ENCODE data around the gene TYROBP.
"Not testable (repeated sequence)": the region's sequence is repeated elsewhere in the genome, so short reads cannot be mapped to it uniquely, and the experiment has no call there.

The TYROBP gene

GRCh38 chr19:35908010-35908441 is at the start of gene TYROBP:
Gene TYROBP, minus strand, starts transcription at chr19:35908295. Its CDS starts 67 bp downstream, at chr19:35908228.
- DNase-seq: no peak

- DNase-seq: not testable (repeated sequence)
Observed at GRCh38 chr19:35957411-35957810, 49.3 kb upstream of the TYROBP start.

- DNase-seq: no peak
Observed at GRCh38 chr19:35955881-35956634, 48.0 kb upstream of the TYROBP start.

GRCh38 chr19:35949131-35949530 is 41.0 kb upstream of the TYROBP start:
- no peak for DNase-seq

- DNase-seq: no peak
Observed at GRCh38 chr19:35946203-35946602, 38.1 kb upstream of the TYROBP start.

GRCh38 chr19:35945121-35945790 is 37.2 kb upstream of the TYROBP start:
- DNase-seq: no peak

- DNase-seq: no peak
Observed at GRCh38 chr19:35944556-35944955, 36.5 kb upstream of the TYROBP start.

GRCh38 chr19:35943321-35944301 is 35.5 kb upstream of the TYROBP start:
- no peak for DNase-seq

GRCh38 chr19:35942235-35942634 is 34.1 kb upstream of the TYROBP start:
- no peak for DNase-seq

- DNase-seq: no peak
Observed at GRCh38 chr19:35940839-35941238, 32.7 kb upstream of the TYROBP start.

GRCh38 chr19:35940078-35940775 is 32.1 kb upstream of the TYROBP start:
- no peak for DNase-seq

- DNase-seq: no peak
Observed at GRCh38 chr19:35939307-35940077, 31.4 kb upstream of the TYROBP start.

GRCh38 chr19:35938282-35939224 is 30.5 kb upstream of the TYROBP start:
- no peak for DNase-seq

- no peak for DNase-seq
Observed at GRCh38 chr19:35937345-35938281, 29.5 kb upstream of the TYROBP start.

- no peak for DNase-seq
Observed at GRCh38 chr19:35936738-35937268, 28.7 kb upstream of the TYROBP start.

GRCh38 chr19:35935911-35936737 is 28.0 kb upstream of the TYROBP start, which contains the start of gene LRFN3:
Gene LRFN3, plus strand, starts transcription at chr19:35936374. Its CDS starts 3,052 bp downstream, at chr19:35939426.
- DNase-seq: peak; percentile 52

GRCh38 chr19:35932291-35932936 is 24.3 kb upstream of the TYROBP start:
- no peak for DNase-seq

GRCh38 chr19:35931874-35932202 is 23.7 kb upstream of the TYROBP start:
- DNase-seq: no peak
